ENCODE measurements around the gene SUB1.

- TF ChIP-seq, protein P1, sequence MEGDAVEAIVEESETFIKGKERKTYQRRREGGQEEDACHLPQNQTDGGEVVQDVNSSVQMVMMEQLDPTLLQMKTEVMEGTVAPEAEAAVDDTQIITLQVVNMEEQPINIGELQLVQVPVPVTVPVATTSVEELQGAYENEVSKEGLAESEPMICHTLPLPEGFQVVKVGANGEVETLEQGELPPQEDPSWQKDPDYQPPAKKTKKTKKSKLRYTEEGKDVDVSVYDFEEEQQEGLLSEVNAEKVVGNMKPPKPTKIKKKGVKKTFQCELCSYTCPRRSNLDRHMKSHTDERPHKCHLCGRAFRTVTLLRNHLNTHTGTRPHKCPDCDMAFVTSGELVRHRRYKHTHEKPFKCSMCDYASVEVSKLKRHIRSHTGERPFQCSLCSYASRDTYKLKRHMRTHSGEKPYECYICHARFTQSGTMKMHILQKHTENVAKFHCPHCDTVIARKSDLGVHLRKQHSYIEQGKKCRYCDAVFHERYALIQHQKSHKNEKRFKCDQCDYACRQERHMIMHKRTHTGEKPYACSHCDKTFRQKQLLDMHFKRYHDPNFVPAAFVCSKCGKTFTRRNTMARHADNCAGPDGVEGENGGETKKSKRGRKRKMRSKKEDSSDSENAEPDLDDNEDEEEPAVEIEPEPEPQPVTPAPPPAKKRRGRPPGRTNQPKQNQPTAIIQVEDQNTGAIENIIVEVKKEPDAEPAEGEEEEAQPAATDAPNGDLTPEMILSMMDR (IDR thresholded peaks at IDR 0.05; ENCODE audit: low read length): no peak
- TF ChIP-seq EZH2 (IDR thresholded peaks at IDR 0.05; ENCODE audit: borderline replicate concordance, low read length): no peak
These were observed 4.1 kb downstream of the SUB1 start for GRCh38 chr5:32589416-32589815.

All from OCI-LY1 (cell line).